Kidney epithelial cell (primary cell): Measurements from ENCODE around the gene GAN. TPM values are rescaled to one million over a fixed set of nuclear protein-coding genes. Genes with fewer than 3 reads are reported as not detected.

Experiments used
- DNase-seq: peaks from one replicate; pipeline ENCODE4 v3.0.0-alpha.2; 2010; ENCODE audit warnings: low read depth
- H3K27me3 ChIP-seq: 2 replicates; pipeline ENCODE4 v1.6.0; 2011; ENCODE audit warnings: low read length; ENCODE audit not compliant: control insufficient read depth, insufficient read depth
- H3K36me3 ChIP-seq: 2 replicates; pipeline ENCODE4 v1.5.1; 2011; ENCODE audit warnings: low read length; ENCODE audit not compliant: control insufficient read depth, insufficient read depth
- H3K4me3 ChIP-seq: 2 replicates; pipeline ENCODE4 v1.5.1; 2011; ENCODE audit warnings: low read depth, mild to moderate bottlenecking, control low read depth, low read length
- total RNA-seq: library from RNA; depleted of rRNA; stranded (reverse); fragments of >200 nt; gene quantifications from 2 replicates; pipeline ENCODE4 v1.2.3, GENCODE V29; 2015
- TF ChIP-seq, protein P1 (sequence below): IDR thresholded peaks from 2 replicates; pipeline ENCODE4 v1.5.1; 2011; ENCODE audit warnings: mild to moderate bottlenecking, moderate library complexity, low read length, control low read depth, inconsistent platforms; ENCODE audit not compliant: insufficient read depth, poor library complexity, severe bottlenecking

The GAN gene
- total RNA-seq, 1 donor from 2014 or later, result 9.7 TPM

DNA sequence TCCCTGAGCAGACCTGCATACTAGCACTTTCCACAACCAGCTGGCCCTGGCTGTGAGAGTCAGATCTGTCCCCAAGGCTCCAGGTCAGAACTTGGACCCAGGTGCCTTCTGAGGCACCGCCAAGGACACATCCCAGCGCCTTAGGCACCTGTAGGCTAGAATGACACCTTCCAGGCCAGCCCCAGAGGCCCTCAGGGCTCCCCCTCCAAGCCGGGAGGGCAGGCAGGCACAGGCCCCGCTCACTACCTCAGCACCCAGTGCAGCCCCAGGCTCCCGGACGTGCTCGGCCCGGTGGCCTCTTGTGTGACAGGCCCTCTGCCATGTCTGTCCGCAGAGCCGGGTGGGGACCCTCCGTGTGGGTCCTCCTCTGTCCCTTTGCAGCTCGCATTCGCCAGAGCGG lies 73.6 kb downstream of the GAN start:
- no peak for DNase-seq
- H3K4me3 ChIP-seq, result no peak overlapping the region
- no peaks in the 10 kb centered on the region for H3K36me3 ChIP-seq
- TF ChIP-seq, protein P1, sequence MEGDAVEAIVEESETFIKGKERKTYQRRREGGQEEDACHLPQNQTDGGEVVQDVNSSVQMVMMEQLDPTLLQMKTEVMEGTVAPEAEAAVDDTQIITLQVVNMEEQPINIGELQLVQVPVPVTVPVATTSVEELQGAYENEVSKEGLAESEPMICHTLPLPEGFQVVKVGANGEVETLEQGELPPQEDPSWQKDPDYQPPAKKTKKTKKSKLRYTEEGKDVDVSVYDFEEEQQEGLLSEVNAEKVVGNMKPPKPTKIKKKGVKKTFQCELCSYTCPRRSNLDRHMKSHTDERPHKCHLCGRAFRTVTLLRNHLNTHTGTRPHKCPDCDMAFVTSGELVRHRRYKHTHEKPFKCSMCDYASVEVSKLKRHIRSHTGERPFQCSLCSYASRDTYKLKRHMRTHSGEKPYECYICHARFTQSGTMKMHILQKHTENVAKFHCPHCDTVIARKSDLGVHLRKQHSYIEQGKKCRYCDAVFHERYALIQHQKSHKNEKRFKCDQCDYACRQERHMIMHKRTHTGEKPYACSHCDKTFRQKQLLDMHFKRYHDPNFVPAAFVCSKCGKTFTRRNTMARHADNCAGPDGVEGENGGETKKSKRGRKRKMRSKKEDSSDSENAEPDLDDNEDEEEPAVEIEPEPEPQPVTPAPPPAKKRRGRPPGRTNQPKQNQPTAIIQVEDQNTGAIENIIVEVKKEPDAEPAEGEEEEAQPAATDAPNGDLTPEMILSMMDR, result no peak
- no peaks in the 10 kb centered on the region for H3K27me3 ChIP-seq

DNA sequence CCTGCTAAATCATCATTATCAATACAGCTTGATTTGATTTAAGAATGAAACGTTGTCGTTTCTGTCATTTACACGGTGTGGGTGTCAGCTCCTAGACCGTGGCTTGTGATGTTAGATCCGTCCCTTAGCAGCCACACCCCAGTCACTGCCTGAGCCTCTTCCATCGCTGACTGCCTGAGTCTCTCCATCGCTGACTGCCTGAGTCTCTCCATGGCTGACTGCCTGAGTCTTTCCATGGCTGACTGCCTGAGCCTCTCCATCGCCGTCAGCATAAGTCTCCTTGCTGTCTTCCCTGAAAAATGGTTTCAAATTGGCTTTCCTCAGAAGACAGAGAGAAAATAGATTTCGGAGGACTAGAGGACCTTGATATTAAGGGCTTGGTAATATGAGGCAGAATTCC lies 76.1 kb downstream of the GAN start:
- TF ChIP-seq, protein P1, result no peak
- Histone ChIP-seq H3K4me3 (no peak overlapping the region), H3K27me3 (no peaks in the 10 kb centered on the region), H3K36me3 (no peaks in the 10 kb centered on the region)
- DNase-seq, result no peak

DNA sequence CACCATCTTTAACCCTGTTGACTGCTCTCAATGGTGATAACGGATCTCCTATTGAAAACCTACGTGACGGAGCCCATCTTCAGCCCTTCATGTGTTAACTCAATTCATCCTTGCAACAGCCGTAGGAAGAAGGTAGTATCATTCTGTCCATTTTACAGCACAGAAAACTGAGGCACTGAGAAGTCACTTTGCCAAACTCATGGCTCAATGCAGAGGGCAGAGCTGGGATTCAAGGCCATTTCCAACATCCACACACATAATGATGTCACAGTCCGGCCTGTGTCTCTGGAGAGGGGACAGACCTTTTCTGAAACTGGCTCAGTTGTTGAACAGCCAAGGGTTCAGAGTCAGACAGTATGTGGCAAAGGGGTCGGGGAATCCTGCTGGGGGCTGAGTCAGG lies 77.2 kb downstream of the GAN start:
- Histone ChIP-seq H3K27me3 (no peaks in the 10 kb centered on the region), H3K4me3 (no peak overlapping the region), H3K36me3 (no peaks in the 10 kb centered on the region)
- TF ChIP-seq, protein P1, result no peak
- no peak for DNase-seq

DNA sequence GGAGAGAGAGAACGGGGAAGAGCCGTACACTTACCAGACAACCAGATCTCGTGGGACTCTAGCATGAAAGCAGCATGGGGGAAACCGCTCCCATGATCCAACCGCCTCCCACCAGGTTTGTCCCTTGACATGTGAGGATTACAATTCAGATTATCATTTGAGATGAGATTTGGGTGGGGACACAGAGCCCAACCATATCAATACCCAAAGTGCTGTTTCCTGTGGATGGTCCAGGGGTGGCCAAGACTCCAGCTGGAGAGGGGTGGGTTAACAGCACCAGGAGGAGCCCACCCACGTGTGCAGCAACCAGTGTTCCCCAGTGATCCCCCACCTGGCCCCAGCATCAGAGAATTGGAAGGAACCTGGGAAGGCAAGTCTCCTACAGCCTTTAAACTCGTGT lies 79.7 kb downstream of the GAN start:
- Histone ChIP-seq H3K27me3 (no peaks in the 10 kb centered on the region), H3K36me3 (no peaks in the 10 kb centered on the region), H3K4me3 (no peak overlapping the region)
- DNase-seq, result no peak
- TF ChIP-seq, protein P1, result no peak

DNA sequence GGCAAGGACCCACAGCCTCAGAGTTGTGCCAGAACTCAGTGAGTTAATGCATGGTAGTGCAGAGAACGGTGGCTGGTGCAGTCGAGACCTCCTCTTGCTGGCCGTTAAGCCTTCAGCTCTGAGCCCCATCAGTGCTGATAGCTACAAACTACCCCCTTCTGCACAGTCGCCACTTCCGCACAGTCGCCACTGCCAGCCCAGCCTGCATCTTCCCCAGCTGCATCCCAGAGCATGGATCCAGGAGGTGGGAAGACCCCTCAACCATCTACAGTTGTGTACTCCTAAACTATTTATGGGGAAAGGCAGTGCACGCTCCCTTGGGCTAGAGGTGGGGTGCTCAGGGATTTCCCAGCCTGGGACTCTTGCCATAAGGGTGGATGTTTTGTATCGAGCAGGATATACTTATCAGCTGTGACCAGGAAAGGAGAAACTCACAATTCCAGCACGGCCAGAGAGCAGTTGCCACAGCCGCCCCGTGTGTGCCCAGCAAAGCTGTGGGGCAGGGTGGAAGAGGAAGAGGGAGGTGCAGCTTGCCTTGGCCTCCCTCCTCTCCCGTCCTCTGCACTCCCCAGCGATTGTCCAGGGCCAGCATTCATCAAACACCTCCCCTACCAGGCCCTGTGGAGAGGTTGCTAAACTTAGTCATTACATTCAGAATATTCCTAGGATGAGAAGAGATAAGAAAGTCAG lies 80.3 kb downstream of the GAN start:
- H3K4me3 ChIP-seq, result no peak overlapping the region
- TF ChIP-seq, protein P1, result no peak
- DNase-seq, result no peak
- no peaks in the 10 kb centered on the region for H3K27me3 ChIP-seq
- no peaks in the 10 kb centered on the region for H3K36me3 ChIP-seq
